Stimulated activated CD4-positive, alpha-beta T cell treated with anti-CD3 and anti-CD28 coated beads, TNF-alpha, amount 100 ng/mL, for 4 hours (primary cell): ENCODE data around the gene ESRP2.
A peak's percentile ranks its signal among the peaks of the same experiment; 100 is the strongest.

Experiments used
- DNase-seq, 3 experiments: peaks; one replicate each; pipeline ENCODE4 v3.0.0-alpha.2; 2020; ENCODE audit warnings: low read depth in 3 of 3

ESRP2 gene

GRCh38 chr16:68263559-68264127, 27.7 kb upstream of the ESRP2 start:
- no peak for DNase-seq

DNA sequence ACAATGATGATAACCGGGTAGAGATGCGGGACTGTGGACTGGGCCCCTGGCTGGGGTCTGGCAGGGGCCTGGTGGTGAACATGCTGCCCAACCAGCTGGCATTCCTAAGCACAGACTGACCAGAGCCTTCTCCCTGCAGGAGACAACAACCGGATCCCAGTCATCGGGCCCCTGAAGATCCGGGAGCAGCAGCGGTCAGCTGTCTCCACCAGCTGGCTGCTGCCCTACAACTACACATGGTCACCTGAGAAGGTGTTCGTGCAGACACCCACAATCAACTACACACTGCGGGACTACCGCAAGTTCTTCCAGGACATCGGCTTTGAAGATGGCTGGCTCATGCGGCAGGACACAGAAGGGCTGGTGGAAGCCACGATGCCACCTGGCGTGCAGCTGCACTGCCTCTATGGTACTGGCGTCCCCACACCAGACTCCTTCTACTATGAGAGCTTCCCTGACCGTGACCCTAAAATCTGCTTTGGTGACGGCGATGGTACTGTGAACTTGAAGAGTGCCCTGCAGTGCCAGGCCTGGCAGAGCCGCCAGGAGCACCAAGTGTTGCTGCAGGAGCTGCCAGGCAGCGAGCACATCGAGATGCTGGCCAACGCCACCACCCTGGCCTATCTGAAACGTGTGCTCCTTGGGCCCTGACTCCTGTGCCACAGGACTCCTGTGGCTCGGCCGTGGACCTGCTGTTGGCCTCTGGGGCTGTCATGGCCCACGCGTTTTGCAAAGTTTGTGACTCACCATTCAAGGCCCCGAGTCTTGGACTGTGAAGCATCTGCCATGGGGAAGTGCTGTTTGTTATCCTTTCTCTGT, 23.3 kb upstream of the ESRP2 start:
- DNase-seq, result no peak

- no peak for DNase-seq
These were observed 22.2 kb upstream of the ESRP2 start for GRCh38 chr16:68257906-68258800.

DNA sequence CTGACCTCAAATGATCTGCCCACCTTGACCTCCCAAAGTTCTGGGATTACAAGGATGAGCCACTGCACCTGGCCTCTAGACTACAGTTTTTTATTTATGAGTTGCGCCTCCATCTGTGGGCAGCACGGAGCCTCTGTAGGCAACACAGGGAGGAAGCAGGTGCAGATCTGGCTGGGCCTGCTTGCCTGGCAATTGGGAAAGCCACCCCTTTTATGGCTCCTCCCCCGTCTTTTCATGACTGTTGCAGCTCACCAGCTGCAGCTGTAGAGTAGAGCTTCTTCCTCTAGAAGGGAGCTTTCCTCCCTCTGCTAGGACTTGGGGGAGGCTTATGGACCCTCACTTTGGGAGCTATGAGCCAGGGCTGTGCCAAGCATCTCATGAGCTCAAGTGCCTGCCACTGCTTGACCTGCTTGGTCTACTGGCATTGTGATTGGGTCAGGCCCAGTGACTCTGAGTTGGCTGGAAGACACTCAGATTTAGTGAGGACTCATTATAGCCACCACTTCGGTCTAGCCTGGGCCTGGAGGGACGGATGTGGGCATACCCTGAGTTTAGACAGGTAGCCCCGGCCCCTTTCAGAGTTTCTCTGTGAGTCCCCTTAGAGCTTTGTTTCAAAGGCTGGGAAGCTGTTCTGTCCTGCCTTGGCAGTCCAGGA, 21.5 kb upstream of the ESRP2 start:
- DNase-seq, result no peak

GRCh38 chr16:68255712-68256111, 19.8 kb upstream of the ESRP2 start:
- no peak for DNase-seq

DNA sequence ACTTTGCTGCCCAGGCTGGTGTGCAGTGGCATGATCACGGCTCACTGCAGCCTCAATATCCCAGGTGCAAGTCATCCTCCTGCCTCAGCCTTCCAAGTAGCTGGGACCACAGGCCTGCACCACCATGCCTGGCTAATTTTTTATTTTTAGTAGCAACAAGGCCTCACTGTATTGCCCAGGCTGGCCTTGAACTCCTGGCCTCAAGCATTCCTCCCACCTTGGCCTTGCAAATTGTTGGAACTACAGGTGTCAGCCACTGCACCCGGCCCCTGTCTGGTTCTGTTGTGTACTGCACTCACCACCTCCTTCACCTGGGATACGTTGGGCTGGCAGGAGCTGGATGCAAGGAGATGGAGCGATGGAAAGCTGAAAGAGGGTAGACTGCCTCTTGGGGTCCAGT, 17.8 kb upstream of the ESRP2 start:
- no peak for DNase-seq

GRCh38 chr16:68252383-68252782, 16.5 kb upstream of the ESRP2 start:
- DNase-seq, result no peak

- no peak for DNase-seq
These were observed 15.9 kb upstream of the ESRP2 start for GRCh38 chr16:68251832-68252231.

DNA sequence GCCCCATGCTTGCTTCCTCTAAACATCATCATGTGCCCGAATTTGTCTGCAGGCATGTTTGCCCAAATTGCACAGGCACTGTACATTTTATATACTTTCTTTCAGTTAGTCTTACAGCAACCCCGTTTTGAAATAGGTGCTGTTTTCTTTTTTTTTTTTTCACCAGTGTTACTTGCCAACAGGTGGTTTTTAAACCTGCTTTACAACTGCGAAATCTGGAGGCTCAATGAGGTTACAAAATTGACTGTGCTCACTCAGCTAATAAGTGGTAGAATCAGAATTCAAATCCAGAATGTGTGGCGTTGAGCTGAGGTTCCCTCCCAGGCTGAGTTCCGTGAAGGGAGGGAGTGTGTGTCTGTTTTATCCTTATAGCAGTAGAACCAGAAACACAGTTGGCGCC, 15.0 kb upstream of the ESRP2 start:
- no peak for DNase-seq

DNA sequence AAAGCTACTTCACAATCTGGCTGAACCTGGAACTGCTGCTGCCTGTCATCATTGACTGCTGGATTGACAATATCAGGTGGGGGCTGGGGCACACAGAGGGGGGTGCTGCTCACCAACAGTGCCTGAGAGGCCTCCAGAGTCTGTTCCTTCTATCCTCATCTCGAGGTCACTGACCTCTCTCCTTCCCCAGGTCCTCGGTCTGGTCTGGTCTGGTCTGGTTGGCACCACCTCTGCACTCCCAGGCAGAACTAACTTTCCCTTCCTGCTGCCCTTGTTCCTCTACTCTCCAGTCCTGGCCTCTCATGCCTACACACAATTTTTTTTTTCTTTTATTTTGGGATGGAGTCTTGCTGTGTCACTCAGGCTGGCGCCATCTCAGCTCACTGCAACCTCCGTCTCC, 13.4 kb upstream of the ESRP2 start:
- DNase-seq, result no peak

DNA sequence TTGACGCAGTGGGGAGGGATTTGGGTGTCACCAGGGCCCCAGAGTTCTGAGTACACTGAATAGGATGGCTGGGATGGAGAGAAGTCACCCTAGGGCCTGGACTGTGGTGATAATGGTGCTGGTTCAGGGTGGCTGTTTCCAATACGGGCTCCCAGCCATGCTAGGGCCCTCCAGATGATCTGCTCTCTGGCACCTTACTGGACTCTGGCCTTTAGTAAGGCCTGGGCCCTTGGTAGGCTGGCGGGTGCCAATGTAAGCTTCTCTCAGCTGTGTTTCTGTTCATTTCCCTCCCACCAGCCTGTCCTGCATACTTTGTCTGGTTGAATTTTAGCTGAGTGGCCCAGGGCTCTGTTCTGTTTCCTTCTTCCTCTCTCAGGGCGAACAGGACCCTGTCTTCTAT, 12.0 kb upstream of the ESRP2 start:
- no peak for DNase-seq

DNA sequence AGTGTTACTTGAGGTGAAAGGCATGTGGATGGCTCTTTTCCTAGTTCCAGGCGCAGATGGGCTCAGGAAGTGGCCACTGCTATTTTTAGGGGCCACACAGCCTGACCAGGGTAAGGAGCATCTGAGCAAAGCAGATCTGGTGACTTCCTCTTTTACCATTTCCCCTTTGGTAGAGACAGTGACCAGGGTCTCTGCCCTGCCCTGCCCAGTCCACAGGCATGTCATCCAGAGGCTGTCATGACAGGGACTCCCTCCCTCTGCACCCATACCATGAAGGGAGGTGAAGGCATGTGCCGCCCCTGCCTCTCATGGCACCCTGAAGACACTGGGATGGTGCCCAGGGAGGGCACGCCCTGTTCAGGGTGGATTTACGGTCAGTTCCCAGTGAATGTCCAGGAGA, 11.5 kb upstream of the ESRP2 start:
- DNase-seq, result no peak

DNA sequence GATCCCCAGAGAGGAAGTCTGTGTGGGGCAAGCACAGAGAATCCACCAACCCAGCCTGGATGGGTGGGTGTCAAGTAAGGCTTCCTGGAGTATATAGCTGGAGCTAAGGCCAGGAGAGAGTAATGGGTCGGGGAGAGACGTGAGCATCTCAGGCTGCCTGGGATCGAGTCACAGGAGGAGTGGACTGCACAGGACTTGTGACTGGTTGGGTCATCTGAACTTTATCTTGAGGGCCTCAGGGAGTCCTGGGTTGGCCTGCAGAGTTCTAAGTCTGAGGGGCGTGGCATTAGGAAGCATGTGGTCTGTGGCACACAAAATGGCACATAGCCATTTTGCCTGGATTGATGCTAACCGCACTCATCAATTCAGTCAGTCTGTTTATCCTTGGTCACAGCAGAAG, 10.7 kb upstream of the ESRP2 start:
- DNase-seq, result no peak

DNA sequence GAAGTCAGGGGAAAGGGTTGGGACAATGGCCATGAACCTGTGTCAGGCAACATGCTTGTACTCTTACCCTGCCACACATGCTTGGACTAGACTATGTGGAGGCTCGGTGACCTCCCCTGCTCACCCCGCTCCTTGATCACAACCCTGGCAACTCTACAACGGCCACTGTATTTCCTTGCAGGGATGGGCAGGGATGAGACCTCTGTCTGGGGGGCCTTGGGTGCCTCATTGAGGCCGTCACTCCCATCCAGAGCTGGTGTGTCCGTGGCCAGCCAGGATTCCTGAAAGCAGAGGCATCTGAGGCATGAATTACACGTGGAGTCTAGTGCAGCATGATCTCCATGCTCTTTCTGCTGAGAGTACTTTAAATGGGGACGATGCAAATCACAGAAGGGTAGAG, 10.2 kb upstream of the ESRP2 start:
- DNase-seq, result no peak

DNA sequence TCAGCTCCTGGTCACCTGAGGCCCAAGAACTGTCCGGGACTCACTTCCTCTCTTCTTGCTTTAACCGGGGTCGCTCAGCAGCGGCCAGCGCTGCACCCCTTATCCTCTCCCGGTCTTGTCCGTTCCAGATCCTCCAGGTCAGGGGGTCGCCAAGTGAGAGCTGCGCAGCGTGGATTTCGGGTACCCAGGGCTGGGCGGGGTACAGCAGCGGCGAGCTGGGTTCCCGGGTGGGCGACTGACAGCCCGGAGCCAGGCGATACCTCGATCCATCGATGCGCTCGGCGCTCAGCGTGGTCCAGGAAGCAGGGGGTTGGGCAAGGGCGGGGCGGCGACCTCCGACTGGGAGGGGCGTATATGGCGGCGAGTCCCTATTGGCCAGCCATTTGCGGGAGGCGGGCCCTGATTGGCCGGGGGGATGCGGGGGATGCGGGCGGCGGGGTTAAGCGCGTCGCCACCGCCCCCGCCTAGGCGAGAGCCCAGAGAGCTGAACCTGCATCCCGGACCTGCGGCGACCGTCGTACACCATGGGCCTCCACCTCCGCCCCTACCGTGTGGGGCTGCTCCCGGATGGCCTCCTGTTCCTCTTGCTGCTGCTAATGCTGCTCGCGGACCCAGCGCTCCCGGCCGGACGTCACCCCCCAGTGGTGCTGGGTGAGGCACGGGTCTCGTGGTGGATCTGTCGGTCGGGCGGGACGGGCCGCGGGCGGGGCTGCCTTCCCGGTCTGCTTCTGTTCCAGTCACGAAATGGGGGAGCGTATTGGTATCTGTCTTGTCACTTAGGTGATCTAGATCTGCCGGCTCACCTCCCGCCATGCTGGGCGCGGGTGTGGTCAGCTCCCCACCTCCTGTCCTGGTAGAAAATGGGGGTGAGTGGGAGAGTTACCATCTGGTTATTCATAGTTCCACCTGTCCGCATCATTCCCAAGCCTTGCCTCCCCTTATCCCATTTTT, 9.3 kb upstream of the ESRP2 start, which contains the start of gene PLA2G15:
Gene PLA2G15 (plus strand): TSS at position 471 of the 951 bp plus-strand sequence. CDS start 54 bp downstream, at position 525.
- DNase-seq, result peak; percentile 95 to 97 (median 97)

GRCh38 chr16:68244481-68244902, 8.6 kb upstream of the ESRP2 start:
- no peak for DNase-seq

GRCh38 chr16:68242926-68243858, 7.3 kb upstream of the ESRP2 start:
- DNase-seq, result no peak

- DNase-seq, result no peak
These were observed 6.2 kb upstream of the ESRP2 start for GRCh38 chr16:68242085-68242484.

GRCh38 chr16:68238029-68238345, 2.1 kb upstream of the ESRP2 start:
- no peak for DNase-seq
